Posterior vena cava (tissue), 2 donors: Measurements from ENCODE around the gene GFAP. TPM values are rescaled to one million over a fixed set of nuclear protein-coding genes. Genes with fewer than 3 reads are reported as not detected.
A peak's percentile ranks its signal among the peaks of the same experiment; 100 is the strongest.
"Not testable (repeated sequence)": the region's sequence is repeated elsewhere in the genome, so short reads cannot be mapped to it uniquely, and the experiment has no call there.

Experiments used
- DNase-seq: peaks from one replicate; pipeline ENCODE4 v3.0.0-alpha.2; 2020; ENCODE audit warnings: low spot score
- intact Hi-C, 2 donors: fragments of 100-400 bp; cut with DNase I; formaldehyde crosslinking; loops; one replicate each; pipeline versions ENCODE4 v1.14.1 to v1.14.2; 2022 to 2023
- long read RNA-seq, 2 donors: library from polyadenylated mRNA; unstranded; transcript quantifications; one replicate each; pipeline ENCODE4 v2.0.0, GENCODE V29; 2020 to 2021
- total RNA-seq, 2 donors: library from RNA; stranded (reverse); fragmentation: NEBNext Ultra II Directional; extraction: Animal tissue kit (Norgen Biotek cat#: 25700); gene quantifications; one replicate each; pipeline ENCODE4 v1.2.1, GENCODE V29; 2021
- donor health status: DM: yes; HTN: yes; CAD: no.
- donor health status: DM: yes; HTN: yes; CAD: no.

GFAP gene
- total RNA-seq = 1 to 10 TPM in 1 of 2 donors, under 1 TPM in 1; 0.51 to 1.7 TPM
- long read RNA-seq, donor 1 = 0 reads
- long read RNA-seq, donor 2, partial matches to known transcripts = 0 of 3 reads
- long read RNA-seq, donor 2, other reads (novel, unspliced or antisense) = 0 of 3 reads

GRCh38 chr17:44915321-44915726 lies at the start of gene GFAP:
Gene GFAP (minus strand): TSS chr17:44915500. CDS start chr17:44915486, 14 bp downstream.
- peak; percentile 70 for DNase-seq
- intact Hi-C loops = loop anchor here (5.0 to 10.0 kb wide), 3 partner anchors 107 to 219 kb away; partner anchors contain the start of genes ACBD4 (in 1 of the 2) and PLCD3 (in 1 of the 2)

GRCh38 chr17:44961921-44962350 lies 46.6 kb upstream of the GFAP start:
- intact Hi-C loops = no loop called here
- peak; percentile 52 for DNase-seq

GRCh38 chr17:44960691-44961090 lies 45.4 kb upstream of the GFAP start:
- peak; percentile 34 for DNase-seq
- intact Hi-C loops = no loop called here

GRCh38 chr17:44959821-44960531 lies 44.7 kb upstream of the GFAP start:
- peak; percentile 72 for DNase-seq
- intact Hi-C loops = no loop called here

GRCh38 chr17:44956998-44957981 lies 42.0 kb upstream of the GFAP start:
- peak; percentile 64 for DNase-seq
- intact Hi-C loops = no loop called here

GRCh38 chr17:44955674-44956425 lies 40.5 kb upstream of the GFAP start:
- DNase-seq = peak; percentile 16
- intact Hi-C loops = no loop called here

- intact Hi-C loops = no loop called here
- DNase-seq = peak; percentile 41
Measured at GRCh38 chr17:44952946-44953475, 37.7 kb upstream of the GFAP start.

GRCh38 chr17:44948315-44948795 lies 33.1 kb upstream of the GFAP start:
- intact Hi-C loops = no loop called here
- no peak for DNase-seq

- peak; percentile 96 for DNase-seq
Measured at GRCh38 chr17:44947461-44948314, 32.4 kb upstream of the GFAP start, which contains the start of gene KIF18B. Gene KIF18B (minus strand): TSS chr17:44947773. CDS start chr17:44936344, 11,429 bp downstream.

GRCh38 chr17:44945652-44946051 lies 30.4 kb upstream of the GFAP start:
- intact Hi-C loops, DNase-seq: not testable (repeated sequence)

More at GRCh38 chr17:44947461-44948314, 32.4 kb upstream of the GFAP start, which contains the start of gene KIF18B:
- intact Hi-C loops = no loop called here

GRCh38 chr17:44942456-44942855 lies 27.2 kb upstream of the GFAP start:
- intact Hi-C loops = no loop called here
- peak; percentile 58 for DNase-seq

- peak; percentile 62 for DNase-seq
- intact Hi-C loops = no loop called here
Measured at GRCh38 chr17:44941712-44942331, 26.5 kb upstream of the GFAP start.

- intact Hi-C loops = no loop called here
- no peak for DNase-seq
Measured at GRCh38 chr17:44940768-44941167, 25.5 kb upstream of the GFAP start.

- no peak for DNase-seq
- intact Hi-C loops = no loop called here
Measured at GRCh38 chr17:44940317-44940716, 25.0 kb upstream of the GFAP start.

- peak; percentile 81 for DNase-seq
- intact Hi-C loops = no loop called here
Measured at GRCh38 chr17:44935116-44935515, 19.8 kb upstream of the GFAP start.

- intact Hi-C loops = no loop called here
- no peak for DNase-seq
Measured at GRCh38 chr17:44934745-44935105, 19.4 kb upstream of the GFAP start.
